ENCODE results near the gene COX10.
A peak's percentile ranks its signal among the peaks of the same experiment; 100 is the strongest.
"Not testable (repeated sequence)": the region's sequence is repeated elsewhere in the genome, so short reads cannot be mapped to it uniquely, and the experiment has no call there.

The COX10 gene

DNA sequence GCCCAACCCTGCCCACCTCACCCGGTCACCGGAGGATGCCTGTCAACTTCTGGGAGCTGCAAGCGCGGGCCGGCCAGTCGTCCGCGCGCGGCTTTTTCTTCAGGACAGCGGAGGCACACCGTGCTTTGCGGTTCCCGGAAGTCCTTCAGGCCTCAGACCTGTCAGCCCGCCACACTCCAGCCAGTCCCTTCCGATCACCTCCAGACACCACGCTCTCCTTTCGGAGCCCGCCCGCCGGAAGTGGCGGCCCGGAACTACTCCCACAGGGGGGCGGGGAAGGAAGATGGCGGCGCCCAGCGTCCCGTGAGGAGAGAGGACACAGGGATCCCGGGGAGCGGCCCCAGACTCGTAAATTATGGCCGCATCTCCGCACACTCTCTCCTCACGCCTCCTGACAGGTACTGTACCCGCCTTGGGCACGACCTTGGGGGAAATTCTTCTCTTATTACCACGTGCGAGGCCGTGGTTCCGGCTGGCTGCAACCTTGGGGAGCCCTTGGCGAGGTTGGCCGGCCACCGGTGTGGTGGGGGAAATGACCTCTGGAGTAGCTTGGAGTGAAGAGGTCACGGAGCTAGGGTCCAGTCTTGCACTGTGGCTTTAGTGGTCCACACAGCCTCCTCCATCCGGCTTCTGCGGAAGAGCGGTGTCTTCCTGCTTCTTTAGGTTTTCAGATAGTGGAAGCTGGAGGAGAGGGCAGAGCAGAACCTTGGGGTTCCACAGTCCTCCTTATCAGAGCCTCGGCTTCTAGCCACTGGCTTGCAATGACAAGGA is at the start of gene COX10:
TSS of gene COX10 (plus strand) at position 254 of the 771 bp plus-strand sequence. CDS start at position 356, 102 bp downstream.
- H3K36me3 ChIP-seq: peaks cover 18% of the 10 kb centered on the region
- peak within 1 kb of the TSS; percentile 79 for H3K27ac ChIP-seq
- peak; percentile 93 for DNase-seq
- TF ChIP-seq, protein P1, sequence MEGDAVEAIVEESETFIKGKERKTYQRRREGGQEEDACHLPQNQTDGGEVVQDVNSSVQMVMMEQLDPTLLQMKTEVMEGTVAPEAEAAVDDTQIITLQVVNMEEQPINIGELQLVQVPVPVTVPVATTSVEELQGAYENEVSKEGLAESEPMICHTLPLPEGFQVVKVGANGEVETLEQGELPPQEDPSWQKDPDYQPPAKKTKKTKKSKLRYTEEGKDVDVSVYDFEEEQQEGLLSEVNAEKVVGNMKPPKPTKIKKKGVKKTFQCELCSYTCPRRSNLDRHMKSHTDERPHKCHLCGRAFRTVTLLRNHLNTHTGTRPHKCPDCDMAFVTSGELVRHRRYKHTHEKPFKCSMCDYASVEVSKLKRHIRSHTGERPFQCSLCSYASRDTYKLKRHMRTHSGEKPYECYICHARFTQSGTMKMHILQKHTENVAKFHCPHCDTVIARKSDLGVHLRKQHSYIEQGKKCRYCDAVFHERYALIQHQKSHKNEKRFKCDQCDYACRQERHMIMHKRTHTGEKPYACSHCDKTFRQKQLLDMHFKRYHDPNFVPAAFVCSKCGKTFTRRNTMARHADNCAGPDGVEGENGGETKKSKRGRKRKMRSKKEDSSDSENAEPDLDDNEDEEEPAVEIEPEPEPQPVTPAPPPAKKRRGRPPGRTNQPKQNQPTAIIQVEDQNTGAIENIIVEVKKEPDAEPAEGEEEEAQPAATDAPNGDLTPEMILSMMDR (IDR thresholded peaks at IDR 0.05; ENCODE audit: low read depth, low read length): no peak
- no peaks in the 10 kb centered on the region for H3K27me3 ChIP-seq (ENCODE audit: insufficient read depth, low read depth, severe bottlenecking)
- no peaks in the 10 kb centered on the region for H3K9me3 ChIP-seq (ENCODE audit: severe bottlenecking)
- H3K4me3 ChIP-seq (ENCODE audit: low read depth, low read length): peak within 1 kb of the TSS; percentile 96

DNA sequence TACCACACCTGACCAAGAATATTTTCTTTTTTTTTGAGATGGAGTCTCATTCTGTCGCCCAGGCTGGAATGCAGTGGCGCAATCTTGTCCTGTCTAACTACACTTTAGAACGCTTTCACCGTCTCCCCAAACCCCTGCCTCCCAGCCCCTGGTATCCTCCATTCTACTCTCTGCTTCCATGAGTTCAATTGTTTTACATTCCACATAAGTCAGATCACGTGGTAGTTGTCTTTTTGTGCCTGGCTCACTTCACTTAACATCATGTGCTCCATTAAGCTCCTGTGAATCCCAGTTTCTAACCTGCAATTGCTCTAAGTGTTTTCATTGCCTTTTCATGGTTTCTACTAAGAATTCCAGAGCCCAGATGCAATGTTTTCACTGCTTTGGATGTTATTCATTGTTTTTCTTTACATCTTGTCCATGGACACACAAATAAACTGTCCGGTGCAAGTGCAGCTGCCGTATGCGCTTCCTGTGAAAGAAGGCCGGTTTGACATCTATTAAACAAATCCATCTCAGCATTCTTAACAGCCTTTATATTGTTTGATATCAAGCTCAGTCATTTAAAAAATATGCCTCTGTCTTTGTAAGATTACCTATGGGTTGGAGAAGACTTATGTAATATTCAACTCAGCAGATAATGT is 47.5 kb upstream of the COX10 start:
- H3K27ac ChIP-seq; H3K27me3 ChIP-seq (ENCODE audit: insufficient read depth, low read depth, severe bottlenecking); DNase-seq; H3K4me3 ChIP-seq (ENCODE audit: low read depth, low read length); H3K9me3 ChIP-seq (ENCODE audit: severe bottlenecking); H3K36me3 ChIP-seq: not testable (repeated sequence)

DNA sequence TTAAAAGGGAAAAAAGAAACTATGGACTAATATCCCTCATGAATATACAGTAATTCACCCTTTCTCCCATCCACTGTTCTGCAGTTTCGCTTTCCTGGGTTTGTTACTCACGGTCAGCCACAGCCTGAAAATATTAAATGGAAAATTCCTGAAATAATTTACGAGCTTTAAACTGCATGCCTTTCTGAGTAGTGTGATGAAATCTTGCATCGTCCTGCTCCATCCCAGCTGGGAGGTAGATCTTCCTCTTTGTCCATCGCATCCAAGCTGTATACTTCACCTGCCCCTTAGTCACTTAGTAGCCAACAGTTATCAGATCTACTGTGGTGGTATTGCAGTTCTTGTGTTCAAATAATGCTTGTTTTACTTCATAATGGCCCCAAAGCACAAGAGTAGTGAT is 39.5 kb upstream of the COX10 start:
- not testable (repeated sequence) for H3K4me3 ChIP-seq (ENCODE audit: low read depth, low read length); DNase-seq; H3K36me3 ChIP-seq; H3K27ac ChIP-seq; H3K27me3 ChIP-seq (ENCODE audit: insufficient read depth, low read depth, severe bottlenecking); H3K9me3 ChIP-seq (ENCODE audit: severe bottlenecking)

DNA sequence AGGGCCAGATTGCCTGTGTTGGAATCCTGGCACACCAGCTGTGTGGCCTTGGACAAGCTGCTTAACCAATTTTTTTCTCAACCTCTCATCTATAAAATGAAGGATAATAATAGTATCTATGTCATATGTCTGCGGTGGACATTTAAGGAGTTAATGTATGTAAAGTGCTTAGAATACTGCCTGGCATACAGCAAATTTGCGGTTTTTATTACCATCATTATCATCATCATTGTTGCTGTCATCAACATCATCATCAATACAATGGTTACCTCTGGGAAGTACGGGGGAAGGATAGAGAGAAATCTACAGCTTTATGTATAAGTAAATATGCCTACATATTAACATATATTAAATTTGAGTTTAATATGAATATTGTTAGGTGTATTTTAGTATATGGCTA is 37.1 kb upstream of the COX10 start:
- H3K36me3 ChIP-seq: peaks cover 2% of the 10 kb centered on the region; the same call in 1 of the 2 replicates
- no peaks in the 10 kb centered on the region for H3K9me3 ChIP-seq (ENCODE audit: severe bottlenecking)
- no peaks in the 10 kb centered on the region for H3K27me3 ChIP-seq (ENCODE audit: insufficient read depth, low read depth, severe bottlenecking)
- H3K27ac ChIP-seq: no peak overlapping the region
- TF ChIP-seq, protein P1 (IDR thresholded peaks at IDR 0.05; ENCODE audit: low read depth, low read length): no peak
- DNase-seq: no peak
- H3K4me3 ChIP-seq (ENCODE audit: low read depth, low read length): no peak overlapping the region

DNA sequence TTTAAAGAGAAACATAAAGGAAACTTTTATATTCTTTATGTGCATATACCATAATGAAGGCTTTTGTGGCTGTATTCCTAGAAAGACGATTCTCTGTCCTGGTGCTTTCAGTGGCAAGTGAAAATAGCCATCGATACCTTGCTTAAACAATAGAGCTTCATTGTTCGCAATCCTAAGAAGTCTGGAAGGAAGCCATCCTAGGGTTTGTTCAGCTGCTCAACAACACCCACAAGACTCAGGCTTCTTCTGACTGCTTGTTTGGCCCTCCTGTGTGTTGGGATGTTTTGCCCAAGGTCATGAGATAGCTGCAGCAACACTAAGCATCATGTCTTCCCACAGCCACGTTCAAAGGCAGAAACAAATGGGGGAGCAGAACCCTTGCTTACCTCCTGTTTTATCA is 36.1 kb upstream of the COX10 start:
- TF ChIP-seq, protein P1 (IDR thresholded peaks at IDR 0.05; ENCODE audit: low read depth, low read length): no peak
- DNase-seq: no peak
- Histone ChIP-seq H3K4me3 (ENCODE audit: low read depth, low read length) (no peak overlapping the region), H3K27ac (no peak overlapping the region), H3K36me3 (peaks cover 2% of the 10 kb centered on the region; the same call in 1 of the 2 replicates), H3K9me3 (ENCODE audit: severe bottlenecking) (no peaks in the 10 kb centered on the region), H3K27me3 (ENCODE audit: insufficient read depth, low read depth, severe bottlenecking) (no peaks in the 10 kb centered on the region)

DNA sequence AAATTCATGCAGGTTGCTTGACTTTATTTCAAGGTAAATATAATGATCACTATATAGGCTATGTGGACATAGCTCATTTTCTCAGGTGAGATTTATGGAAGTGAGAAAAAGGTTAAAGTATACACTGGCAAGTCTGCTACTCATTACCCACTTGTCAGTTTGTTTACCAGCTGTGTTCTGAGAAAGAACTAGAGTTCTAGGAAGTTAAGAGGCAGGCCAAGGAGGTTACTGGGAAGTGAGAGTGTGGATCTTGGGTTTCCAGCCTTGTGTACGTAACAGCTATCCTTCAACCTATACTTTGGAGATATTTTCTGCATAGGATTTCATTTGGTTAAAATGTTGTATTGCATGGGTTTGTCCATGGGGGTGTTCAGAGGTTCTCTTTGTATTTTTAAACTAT is 31.9 kb upstream of the COX10 start:
- Histone ChIP-seq H3K9me3 (ENCODE audit: severe bottlenecking) (no peaks in the 10 kb centered on the region), H3K27ac (no peak overlapping the region), H3K4me3 (ENCODE audit: low read depth, low read length) (no peak overlapping the region), H3K36me3 (peaks cover 2% of the 10 kb centered on the region; the same call in 1 of the 2 replicates), H3K27me3 (ENCODE audit: insufficient read depth, low read depth, severe bottlenecking) (no peaks in the 10 kb centered on the region)
- TF ChIP-seq, protein P1 (IDR thresholded peaks at IDR 0.05; ENCODE audit: low read depth, low read length): no peak
- DNase-seq: no peak

All from WERI-Rb-1 (cell line).